SK-N-SH (cell line): Measurements from ENCODE around the gene COL4A4.

Experiments
- EP300 ChIP-seq, 2 experiments: IDR thresholded peaks; 2 replicates each; pipeline versions ENCODE4 v1.4.0 to v1.6.1; 2012; ENCODE audit warnings: borderline replicate concordance in 1 of 2, low read depth in 1 of 2, low read length in 1 of 2
- EZH2phosphoT487 ChIP-seq: fragments of 200-600 bp; sonication (generic); IDR thresholded peaks from 2 replicates; pipeline ENCODE4 v1.6.1; 2017; ENCODE audit warnings: low read depth, mixed run types, mild to moderate bottlenecking, antibody characterized with exemption, moderate library complexity, borderline replicate concordance
- FOXM1 ChIP-seq: IDR thresholded peaks from 2 replicates; pipeline ENCODE4 v1.4.0; 2012; ENCODE audit warnings: low read depth, mild to moderate bottlenecking
- RXRA ChIP-seq: IDR thresholded peaks from 2 replicates; pipeline ENCODE4 v1.4.0; 2012; ENCODE audit warnings: low read depth, mild to moderate bottlenecking, borderline replicate concordance
- SIN3A ChIP-seq: IDR thresholded peaks from 2 replicates; pipeline ENCODE4 v1.6.1; 2012; ENCODE audit warnings: low read depth, mild to moderate bottlenecking, low read length, moderate library complexity, borderline replicate concordance
- TAF1 ChIP-seq: IDR thresholded peaks from 2 replicates; pipeline ENCODE4 v1.6.1; 2012; ENCODE audit warnings: low read depth, mild to moderate bottlenecking, low read length, moderate library complexity, borderline replicate concordance
- TCF12 ChIP-seq: IDR thresholded peaks from 2 replicates; pipeline ENCODE4 v1.4.0; 2012
- YY1 ChIP-seq: IDR thresholded peaks from 2 replicates; pipeline ENCODE4 v1.4.0; 2012; ENCODE audit warnings: low read depth, mild to moderate bottlenecking
- TF ChIP-seq, protein P1 (sequence below): IDR thresholded peaks from 2 replicates; pipeline ENCODE4; 2012
- TF ChIP-seq, protein P2 (sequence below): fragments of 200-600 bp; sonication (generic); IDR thresholded peaks from 2 replicates; pipeline ENCODE4 v1.6.1; 2017; ENCODE audit warnings: antibody characterized with exemption, mild to moderate bottlenecking, moderate library complexity
- TF ChIP-seq, protein P3 (sequence below): fragments of 150-350 bp; IDR thresholded peaks from 2 replicates; pipeline ENCODE4 v1.6.1; 2017; ENCODE audit warnings: antibody characterized with exemption, low read length, low read depth, borderline replicate concordance

DNA sequence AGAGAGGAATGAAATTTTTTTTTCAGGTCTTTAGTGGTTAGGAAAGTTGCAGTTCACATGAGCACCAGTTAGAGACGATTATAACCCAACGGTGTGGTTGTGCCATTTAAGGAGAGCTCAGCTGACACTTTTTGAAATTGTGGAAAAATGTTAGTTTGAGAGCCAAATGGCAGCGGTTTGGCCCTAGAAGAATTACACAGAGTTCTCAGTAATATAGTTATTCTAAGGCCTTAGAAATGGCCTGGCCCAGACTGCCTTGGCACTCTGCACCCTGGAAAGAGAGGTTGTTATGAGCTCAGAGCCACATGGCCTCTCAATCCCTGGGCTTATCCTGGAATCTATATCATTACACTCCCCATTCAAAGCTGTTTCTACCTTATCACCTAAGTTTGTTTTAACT, 210.8 kb downstream of the COL4A4 start:
- TF ChIP-seq, protein P1, sequence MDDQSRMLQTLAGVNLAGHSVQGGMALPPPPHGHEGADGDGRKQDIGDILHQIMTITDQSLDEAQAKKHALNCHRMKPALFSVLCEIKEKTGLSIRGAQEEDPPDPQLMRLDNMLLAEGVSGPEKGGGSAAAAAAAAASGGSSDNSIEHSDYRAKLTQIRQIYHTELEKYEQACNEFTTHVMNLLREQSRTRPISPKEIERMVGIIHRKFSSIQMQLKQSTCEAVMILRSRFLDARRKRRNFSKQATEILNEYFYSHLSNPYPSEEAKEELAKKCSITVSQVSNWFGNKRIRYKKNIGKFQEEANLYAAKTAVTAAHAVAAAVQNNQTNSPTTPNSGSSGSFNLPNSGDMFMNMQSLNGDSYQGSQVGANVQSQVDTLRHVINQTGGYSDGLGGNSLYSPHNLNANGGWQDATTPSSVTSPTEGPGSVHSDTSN = no peak
- TF ChIP-seq, protein P2, sequence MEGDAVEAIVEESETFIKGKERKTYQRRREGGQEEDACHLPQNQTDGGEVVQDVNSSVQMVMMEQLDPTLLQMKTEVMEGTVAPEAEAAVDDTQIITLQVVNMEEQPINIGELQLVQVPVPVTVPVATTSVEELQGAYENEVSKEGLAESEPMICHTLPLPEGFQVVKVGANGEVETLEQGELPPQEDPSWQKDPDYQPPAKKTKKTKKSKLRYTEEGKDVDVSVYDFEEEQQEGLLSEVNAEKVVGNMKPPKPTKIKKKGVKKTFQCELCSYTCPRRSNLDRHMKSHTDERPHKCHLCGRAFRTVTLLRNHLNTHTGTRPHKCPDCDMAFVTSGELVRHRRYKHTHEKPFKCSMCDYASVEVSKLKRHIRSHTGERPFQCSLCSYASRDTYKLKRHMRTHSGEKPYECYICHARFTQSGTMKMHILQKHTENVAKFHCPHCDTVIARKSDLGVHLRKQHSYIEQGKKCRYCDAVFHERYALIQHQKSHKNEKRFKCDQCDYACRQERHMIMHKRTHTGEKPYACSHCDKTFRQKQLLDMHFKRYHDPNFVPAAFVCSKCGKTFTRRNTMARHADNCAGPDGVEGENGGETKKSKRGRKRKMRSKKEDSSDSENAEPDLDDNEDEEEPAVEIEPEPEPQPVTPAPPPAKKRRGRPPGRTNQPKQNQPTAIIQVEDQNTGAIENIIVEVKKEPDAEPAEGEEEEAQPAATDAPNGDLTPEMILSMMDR = no peak
- TF ChIP-seq, protein P3, sequence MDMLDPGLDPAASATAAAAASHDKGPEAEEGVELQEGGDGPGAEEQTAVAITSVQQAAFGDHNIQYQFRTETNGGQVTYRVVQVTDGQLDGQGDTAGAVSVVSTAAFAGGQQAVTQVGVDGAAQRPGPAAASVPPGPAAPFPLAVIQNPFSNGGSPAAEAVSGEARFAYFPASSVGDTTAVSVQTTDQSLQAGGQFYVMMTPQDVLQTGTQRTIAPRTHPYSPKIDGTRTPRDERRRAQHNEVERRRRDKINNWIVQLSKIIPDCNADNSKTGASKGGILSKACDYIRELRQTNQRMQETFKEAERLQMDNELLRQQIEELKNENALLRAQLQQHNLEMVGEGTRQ = no peak
- TF ChIP-seq EZH2phosphoT487 = no peak
- no peak for TF ChIP-seq RXRA
- TF ChIP-seq YY1 = no peak
- TF ChIP-seq FOXM1 = no peak
- no peak for TF ChIP-seq EP300 (IDR thresholded peaks at IDR 0.05; ENCODE audit: borderline replicate concordance in 1 of 2, low read depth in 1 of 2, low read length in 1 of 2)
- TF ChIP-seq SIN3A = no peak
- TF ChIP-seq TAF1 = no peak
- no peak for TF ChIP-seq TCF12
